ENCODE measurements around the gene COQ9. TPM values are rescaled to one million over a fixed set of nuclear protein-coding genes. Genes with fewer than 3 reads are reported as not detected.
"Not testable (repeated sequence)": the region's sequence is repeated elsewhere in the genome, so short reads cannot be mapped to it uniquely, and the experiment has no call there.

The COQ9 gene
- total RNA-seq, 1 donor from 2014 or later, result 56.7 TPM

DNA sequence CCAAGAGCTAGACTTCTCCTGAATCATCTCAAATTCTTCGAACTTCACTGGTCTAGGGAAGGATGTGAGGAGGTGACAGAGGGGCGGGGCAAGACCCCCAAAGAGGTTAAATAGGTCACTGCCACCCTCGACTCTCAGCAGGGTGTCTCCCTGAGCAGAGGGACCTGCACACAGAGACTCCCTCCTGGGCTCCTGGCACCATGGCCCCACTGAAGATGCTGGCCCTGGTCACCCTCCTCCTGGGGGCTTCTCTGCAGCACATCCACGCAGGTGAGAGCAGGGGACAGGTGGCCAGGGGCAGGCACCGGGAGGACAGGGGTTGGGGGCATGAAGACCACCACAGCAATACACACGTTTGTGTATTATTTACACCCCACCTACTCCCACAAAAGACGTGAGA, 33.5 kb upstream of the COQ9 start:
- Mint-ChIP-seq H3K4me1 (peaks cover 13% of the 10 kb centered on the region), H3K27me3 (no peaks in the 10 kb centered on the region), H3K27ac (no peak overlapping the region), H3K36me3 (ENCODE audit: low read depth) (no peaks in the 10 kb centered on the region), H3K4me3 (no peak overlapping the region), H3K9me3 (no peaks in the 10 kb centered on the region)
- intact Hi-C loops (cut with micrococcal nuclease), result no loop called here
- no peak for DNase-seq

DNA sequence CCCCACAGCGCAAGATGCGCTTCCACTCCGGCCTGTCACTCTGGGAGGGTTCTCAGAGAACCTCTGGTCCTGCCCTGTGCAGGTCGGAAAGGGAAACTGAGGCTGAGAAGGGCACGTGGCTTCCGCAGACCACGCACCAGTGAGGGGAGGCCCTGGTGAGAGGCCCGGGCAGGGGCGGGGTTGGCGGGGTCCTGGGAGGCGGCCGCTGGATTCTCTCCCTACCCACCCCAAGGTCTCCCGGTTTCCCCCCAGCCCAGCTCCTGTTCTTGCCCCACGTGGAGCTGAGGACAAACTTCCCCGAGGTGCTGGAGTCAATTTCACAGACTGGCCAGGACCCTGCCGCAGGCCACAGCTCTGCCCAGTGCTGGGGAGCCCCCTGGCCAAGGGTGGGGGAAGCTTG, 31.2 kb upstream of the COQ9 start:
- no peak overlapping the region for H3K4me3 Mint-ChIP-seq
- H3K9me3 Mint-ChIP-seq, result no peaks in the 10 kb centered on the region
- no peak for DNase-seq
- H3K27me3 Mint-ChIP-seq, result peaks cover 2% of the 10 kb centered on the region
- intact Hi-C loops (cut with micrococcal nuclease), result loop anchor here (5.0 kb wide), 2 partner anchors 39 to 169 kb away; partner anchors contain the start of gene ARL2BP
- no peaks in the 10 kb centered on the region for H3K36me3 Mint-ChIP-seq (ENCODE audit: low read depth)
- H3K27ac Mint-ChIP-seq, result no peak overlapping the region
- peaks cover 15% of the 10 kb centered on the region for H3K4me1 Mint-ChIP-seq

DNA sequence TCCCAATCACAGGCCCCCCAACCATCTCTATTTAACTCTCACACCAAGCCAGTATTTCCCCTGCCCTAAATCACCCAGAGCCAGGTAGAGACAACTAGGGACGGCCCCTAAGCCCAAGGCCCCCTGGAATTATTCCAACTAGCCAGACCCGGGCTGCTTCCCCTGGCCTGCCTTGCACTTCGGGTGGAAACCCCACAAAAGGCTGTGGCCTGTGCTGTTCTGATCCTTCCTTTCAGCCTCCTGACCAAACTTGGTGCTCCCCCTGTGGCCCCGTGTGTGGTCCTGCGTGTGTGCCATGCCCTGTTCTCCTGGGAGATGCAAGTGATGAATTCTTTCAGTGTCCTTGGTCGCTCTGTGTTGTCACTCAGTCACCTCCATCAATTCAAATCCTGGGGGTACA, 27.8 kb upstream of the COQ9 start:
- Mint-ChIP-seq H3K36me3 (ENCODE audit: low read depth) (no peaks in the 10 kb centered on the region), H3K27ac (no peak overlapping the region), H3K4me1 (peaks cover 15% of the 10 kb centered on the region), H3K4me3 (no peak overlapping the region), H3K9me3 (no peaks in the 10 kb centered on the region), H3K27me3 (peaks cover 2% of the 10 kb centered on the region)
- intact Hi-C loops (cut with micrococcal nuclease), result loop anchor here (1.0 to 5.0 kb wide), 4 partner anchors 27 to 172 kb away; partner anchors contain the start of genes ARL2BP, CIAPIN1 and COQ9
- no peak for DNase-seq

DNA sequence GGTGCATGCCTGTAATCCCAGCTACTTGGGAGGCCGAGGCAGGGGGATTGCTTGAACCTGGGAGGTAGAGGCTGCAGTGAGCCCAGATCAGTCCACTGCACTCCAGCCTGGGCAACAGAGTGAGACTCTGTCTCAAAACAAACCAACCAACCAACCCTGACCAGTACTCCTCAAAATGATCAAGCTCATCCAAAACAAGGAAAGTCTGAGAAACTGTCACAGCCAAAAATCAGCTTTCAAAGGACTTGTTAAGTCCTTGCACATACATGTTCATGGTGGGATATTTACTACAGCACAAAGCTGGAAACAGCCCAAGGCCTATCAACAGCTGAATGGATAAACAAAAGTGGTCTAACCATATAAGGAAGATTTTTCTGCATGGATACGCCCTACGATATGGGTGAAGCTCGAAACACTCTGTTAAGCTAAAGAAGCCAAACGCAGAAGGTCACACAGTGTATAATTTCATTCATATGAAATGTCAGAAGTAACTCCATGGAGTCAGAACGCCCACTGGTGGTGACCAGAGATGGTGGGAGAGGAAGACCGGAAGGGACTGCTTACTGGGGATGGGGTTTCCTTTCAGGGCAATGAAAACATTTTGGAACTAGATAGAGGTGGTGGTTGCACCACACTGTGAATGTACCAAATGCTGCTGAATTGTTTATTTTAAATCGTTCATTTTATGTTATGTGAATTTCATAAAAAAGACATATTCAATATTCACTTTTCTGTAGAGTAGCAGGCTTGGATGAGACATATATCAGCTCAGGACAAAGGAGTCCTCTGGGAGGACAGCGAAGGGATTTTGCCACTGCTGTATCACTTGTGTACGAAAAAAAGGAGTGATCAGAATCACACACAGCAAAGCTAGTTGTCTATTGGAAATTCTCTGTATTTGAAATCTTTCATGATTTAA, 25.0 kb upstream of the COQ9 start:
- Mint-ChIP-seq H3K36me3 (ENCODE audit: low read depth) (peaks cover under 1% of the 10 kb centered on the region), H3K27me3 (peaks cover 2% of the 10 kb centered on the region), H3K4me1 (peaks cover 8% of the 10 kb centered on the region), H3K27ac (no peak overlapping the region), H3K9me3 (no peaks in the 10 kb centered on the region), H3K4me3 (no peak overlapping the region)
- no peak for DNase-seq
- intact Hi-C loops (cut with micrococcal nuclease), result no loop called here

DNA sequence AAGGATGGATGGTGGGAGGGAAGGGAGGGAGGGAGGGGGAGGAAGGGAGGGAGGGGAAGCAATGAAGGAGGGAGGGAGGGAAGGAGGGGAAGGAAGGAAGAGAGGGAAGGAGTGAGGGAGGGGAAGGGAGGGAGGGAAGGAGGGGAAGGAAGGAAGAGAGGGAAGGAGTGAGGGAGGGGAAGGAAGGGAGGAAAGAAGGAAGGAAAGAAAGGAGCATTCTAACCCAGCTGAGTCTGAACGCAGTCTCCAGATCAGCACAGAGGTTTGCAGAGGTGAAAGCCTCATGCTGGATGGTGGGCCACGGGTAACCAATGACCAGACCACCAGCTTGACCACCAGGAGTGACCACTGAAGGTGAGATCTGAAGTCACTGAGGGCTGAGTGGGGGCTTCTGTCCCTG, 24.1 kb upstream of the COQ9 start:
- no peak for DNase-seq
- intact Hi-C loops (cut with micrococcal nuclease), result no loop called here
- Mint-ChIP-seq H3K27me3 (peaks cover 2% of the 10 kb centered on the region), H3K4me1 (peaks cover 5% of the 10 kb centered on the region), H3K27ac (no peak overlapping the region), H3K36me3 (ENCODE audit: low read depth) (peaks cover 8% of the 10 kb centered on the region), H3K4me3 (no peak overlapping the region), H3K9me3 (no peaks in the 10 kb centered on the region)

DNA sequence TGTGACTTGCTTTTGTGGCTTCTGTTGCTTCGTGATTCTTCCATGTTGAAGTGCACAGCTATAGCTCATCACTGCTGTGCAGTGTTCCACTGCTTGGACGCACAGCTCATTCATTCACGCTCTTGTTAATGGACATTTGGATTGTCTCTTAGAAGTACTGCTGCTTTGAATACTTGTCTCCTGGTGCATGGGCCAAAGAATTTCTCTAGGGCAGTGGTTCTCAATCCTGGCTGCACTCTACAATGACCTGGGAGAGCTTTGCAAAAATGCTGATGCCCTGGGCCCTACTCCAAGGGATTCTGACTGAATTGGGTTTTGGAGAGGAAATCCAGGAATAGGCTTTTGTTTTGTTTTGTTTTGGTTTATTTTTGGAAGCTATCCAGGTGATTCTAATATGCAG, 22.7 kb upstream of the COQ9 start:
- DNase-seq, result no peak
- no peak overlapping the region for H3K4me3 Mint-ChIP-seq
- intact Hi-C loops (cut with micrococcal nuclease), result no loop called here

DNA sequence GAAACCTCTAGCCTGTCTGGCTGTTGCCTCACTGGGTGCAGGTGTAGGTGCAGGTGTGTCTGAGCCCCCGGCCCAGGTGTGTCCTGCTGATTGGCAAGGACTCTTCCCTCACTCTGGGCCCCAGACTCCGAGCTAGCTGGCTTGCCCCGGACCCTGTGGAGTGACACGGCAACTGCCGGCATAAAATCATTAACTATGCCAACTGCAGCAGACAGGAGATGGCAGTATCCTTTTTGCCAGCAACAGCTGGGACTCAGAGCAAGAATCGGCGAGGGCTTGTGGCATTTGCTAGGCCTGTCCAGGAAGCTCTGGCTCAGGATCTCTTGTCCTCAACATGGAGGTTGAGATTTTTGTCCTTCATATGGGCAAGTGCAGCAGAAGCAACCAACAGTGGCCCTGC, 20.9 kb upstream of the COQ9 start:
- DNase-seq, result no peak
- peaks cover 34% of the 10 kb centered on the region for H3K36me3 Mint-ChIP-seq (ENCODE audit: low read depth)
- intact Hi-C loops (cut with micrococcal nuclease), result no loop called here
- no peak overlapping the region for H3K4me3 Mint-ChIP-seq
- H3K27ac Mint-ChIP-seq, result no peak overlapping the region
- H3K27me3 Mint-ChIP-seq, result no peaks in the 10 kb centered on the region
- no peaks in the 10 kb centered on the region for H3K9me3 Mint-ChIP-seq
- no peaks in the 10 kb centered on the region for H3K4me1 Mint-ChIP-seq

More for the DNA sequence above, 22.7 kb upstream of the COQ9 start:
- H3K36me3 Mint-ChIP-seq (ENCODE audit: low read depth), result peaks cover 18% of the 10 kb centered on the region
- no peaks in the 10 kb centered on the region for H3K4me1 Mint-ChIP-seq
- no peak overlapping the region for H3K27ac Mint-ChIP-seq
- peaks cover 2% of the 10 kb centered on the region for H3K27me3 Mint-ChIP-seq
- H3K9me3 Mint-ChIP-seq, result no peaks in the 10 kb centered on the region

DNA sequence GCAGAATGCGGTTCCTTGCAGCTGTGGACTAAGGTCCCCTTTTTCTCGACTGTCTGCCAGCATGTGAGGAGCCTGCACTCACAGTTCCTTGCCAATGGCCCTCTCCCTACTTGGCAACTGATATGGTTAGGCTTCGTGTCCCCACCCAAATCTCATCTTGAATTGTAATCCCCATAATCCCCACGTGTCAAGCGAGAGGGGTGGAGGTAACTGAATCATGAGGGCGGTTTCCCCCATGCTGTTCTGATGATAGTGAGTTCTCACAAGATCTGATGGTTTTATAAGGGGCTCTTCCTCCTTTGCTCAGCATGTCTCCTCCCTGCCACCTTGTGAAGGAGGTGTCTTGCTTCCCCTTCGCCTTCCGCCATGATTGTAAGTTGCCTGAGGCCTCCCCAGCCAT, 20.0 kb upstream of the COQ9 start:
- DNase-seq, result no peak
- no peaks in the 10 kb centered on the region for H3K4me1 Mint-ChIP-seq
- no peaks in the 10 kb centered on the region for H3K27me3 Mint-ChIP-seq
- no peak overlapping the region for H3K4me3 Mint-ChIP-seq
- H3K9me3 Mint-ChIP-seq, result no peaks in the 10 kb centered on the region
- intact Hi-C loops (cut with micrococcal nuclease), result no loop called here
- H3K27ac Mint-ChIP-seq, result no peak overlapping the region
- peaks cover 38% of the 10 kb centered on the region for H3K36me3 Mint-ChIP-seq (ENCODE audit: low read depth)

DNA sequence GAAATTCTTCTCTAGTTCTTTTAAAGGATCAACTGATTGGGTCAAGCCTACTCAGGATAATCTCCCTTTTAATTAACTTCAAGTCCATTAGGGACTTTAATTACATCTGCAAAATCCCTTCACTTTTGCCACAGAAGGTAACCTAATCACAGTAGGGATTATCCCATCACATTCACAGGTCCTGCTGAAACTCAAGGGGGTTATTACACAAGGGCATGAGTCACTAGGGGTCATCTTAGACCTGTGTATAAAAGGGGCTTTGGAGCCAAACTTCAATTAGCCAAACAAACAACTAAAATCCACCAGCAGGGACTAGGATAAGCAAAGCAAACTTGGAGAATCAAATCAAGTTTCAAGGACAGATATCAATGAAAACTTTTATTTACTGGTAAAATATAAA, 19.5 kb upstream of the COQ9 start:
- Mint-ChIP-seq H3K9me3 (no peaks in the 10 kb centered on the region), H3K27ac (no peak overlapping the region), H3K36me3 (ENCODE audit: low read depth) (peaks cover 43% of the 10 kb centered on the region), H3K4me3 (no peak overlapping the region), H3K27me3 (no peaks in the 10 kb centered on the region), H3K4me1 (no peaks in the 10 kb centered on the region)
- intact Hi-C loops (cut with micrococcal nuclease), result no loop called here
- no peak for DNase-seq

DNA sequence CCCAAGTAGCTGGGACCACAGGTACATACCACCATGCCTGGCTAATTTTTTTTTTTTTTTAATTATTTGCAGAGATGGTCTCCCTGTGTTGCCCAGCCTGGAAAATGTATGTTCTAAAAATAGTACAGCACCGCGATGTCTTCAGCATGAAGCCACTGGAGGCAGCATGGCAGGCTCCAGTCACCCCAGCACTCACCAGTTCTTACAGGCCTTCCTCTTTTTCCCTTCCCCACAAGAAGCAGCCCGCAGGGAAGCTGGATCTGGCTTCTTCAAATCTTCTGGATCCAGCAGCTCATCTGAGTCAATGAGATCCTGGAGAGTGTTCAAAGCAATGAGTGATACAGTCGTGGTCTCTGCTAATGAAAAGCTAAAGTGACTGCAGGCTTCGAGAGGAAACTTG, 16.3 kb upstream of the COQ9 start:
- Mint-ChIP-seq H3K9me3 (no peaks in the 10 kb centered on the region), H3K36me3 (ENCODE audit: low read depth) (peaks cover 67% of the 10 kb centered on the region), H3K4me1 (no peaks in the 10 kb centered on the region), H3K27ac (no peak overlapping the region), H3K4me3 (no peak overlapping the region), H3K27me3 (no peaks in the 10 kb centered on the region)
- intact Hi-C loops (cut with micrococcal nuclease), result no loop called here
- no peak for DNase-seq

DNA sequence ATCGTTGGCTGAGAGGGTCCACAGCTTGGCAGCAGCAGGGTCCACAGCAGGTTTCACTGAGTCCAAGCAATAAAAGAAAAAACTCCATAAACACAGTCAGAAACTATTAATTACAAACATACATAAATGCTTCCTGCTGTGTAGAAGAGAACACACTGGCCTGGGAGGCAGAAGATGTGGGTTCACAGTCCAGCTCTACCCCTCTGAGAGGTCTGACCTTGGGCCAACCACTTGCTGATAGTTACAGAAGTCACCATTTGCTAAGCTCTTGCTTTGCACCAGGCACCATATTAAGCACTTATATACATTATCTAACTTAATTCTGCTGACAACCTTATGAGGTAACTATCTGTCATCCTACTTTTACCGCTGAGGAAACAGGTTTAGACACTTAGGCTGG, 14.8 kb upstream of the COQ9 start:
- intact Hi-C loops (cut with micrococcal nuclease), result no loop called here
- Mint-ChIP-seq H3K9me3 (no peaks in the 10 kb centered on the region), H3K4me1 (no peaks in the 10 kb centered on the region), H3K27me3 (no peaks in the 10 kb centered on the region), H3K27ac (no peak overlapping the region), H3K36me3 (ENCODE audit: low read depth) (peaks cover 69% of the 10 kb centered on the region), H3K4me3 (no peak overlapping the region)
- DNase-seq, result no peak

DNA sequence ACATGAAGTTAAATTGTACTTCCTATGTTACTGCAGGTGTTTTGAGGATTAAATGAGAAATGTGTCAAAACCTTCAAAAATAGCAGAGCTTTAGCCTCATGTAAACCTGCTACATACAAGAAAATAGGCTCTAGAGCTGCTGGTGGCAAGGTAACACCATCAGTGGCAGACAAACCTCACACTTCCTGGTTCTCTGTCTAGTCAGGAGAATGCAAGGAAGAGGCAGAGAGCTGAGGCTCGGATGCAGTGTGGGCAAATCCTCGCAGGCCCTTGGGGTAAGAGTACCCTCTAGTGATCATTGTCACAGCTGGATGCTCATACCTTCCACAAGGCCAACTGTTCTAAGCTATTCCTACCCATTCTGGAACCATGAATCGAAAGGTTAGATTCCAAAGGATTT, 14.3 kb upstream of the COQ9 start:
- H3K9me3 Mint-ChIP-seq, result no peaks in the 10 kb centered on the region
- DNase-seq, result no peak
- H3K36me3 Mint-ChIP-seq (ENCODE audit: low read depth), result peaks cover 65% of the 10 kb centered on the region
- H3K27me3 Mint-ChIP-seq, result no peaks in the 10 kb centered on the region
- H3K4me1 Mint-ChIP-seq, result no peaks in the 10 kb centered on the region
- intact Hi-C loops (cut with micrococcal nuclease), result no loop called here
- H3K4me3 Mint-ChIP-seq, result no peak overlapping the region
- H3K27ac Mint-ChIP-seq, result no peak overlapping the region

DNA sequence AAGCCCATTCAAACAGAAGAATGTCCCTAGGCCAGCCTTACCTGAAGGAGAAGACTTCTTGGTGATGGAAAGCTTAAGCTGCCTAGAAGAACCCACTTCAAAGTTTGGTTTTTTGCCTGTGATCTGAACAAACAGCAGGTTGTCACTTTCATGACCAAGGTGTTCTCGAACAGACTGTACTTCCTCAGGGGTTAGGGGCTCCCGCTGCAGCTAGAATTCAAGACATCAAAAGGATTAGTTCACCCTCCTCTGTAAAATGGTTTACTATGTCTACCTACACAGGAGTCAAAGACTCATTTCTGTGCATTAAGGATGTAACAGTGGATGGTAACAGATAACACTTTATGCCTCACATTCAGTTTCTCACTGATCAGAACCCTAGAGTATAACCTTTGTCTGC, 13.3 kb upstream of the COQ9 start:
- intact Hi-C loops (cut with micrococcal nuclease), result no loop called here
- Mint-ChIP-seq H3K27me3 (no peaks in the 10 kb centered on the region), H3K27ac (no peak overlapping the region), H3K9me3 (no peaks in the 10 kb centered on the region), H3K4me1 (no peaks in the 10 kb centered on the region), H3K4me3 (no peak overlapping the region), H3K36me3 (ENCODE audit: low read depth) (peaks cover 66% of the 10 kb centered on the region)
- no peak for DNase-seq

DNA sequence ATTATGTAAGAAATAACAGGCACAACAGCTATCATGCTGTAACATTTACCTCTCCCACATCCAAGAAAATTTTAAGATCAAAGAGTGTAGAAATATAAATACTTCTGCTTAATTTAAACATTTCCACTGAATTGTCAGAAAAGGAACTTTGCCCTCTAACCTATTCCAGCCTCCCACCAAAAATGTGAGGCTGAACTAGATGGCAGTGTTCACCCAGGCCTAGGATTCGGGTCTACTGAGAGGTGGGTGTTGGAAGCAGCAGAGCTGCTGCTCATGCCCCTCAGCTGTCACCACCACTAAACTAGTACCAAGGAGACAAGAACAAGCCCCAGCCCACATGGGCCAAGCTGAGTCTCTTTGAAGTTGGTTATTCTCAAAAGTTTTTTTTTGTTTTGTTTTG, 11.4 kb upstream of the COQ9 start:
- intact Hi-C loops (cut with micrococcal nuclease), result no loop called here
- H3K36me3 Mint-ChIP-seq (ENCODE audit: low read depth), result peaks cover 72% of the 10 kb centered on the region
- H3K27ac Mint-ChIP-seq, result peak overlapping the region; percentile 8
- H3K9me3 Mint-ChIP-seq, result peaks cover 5% of the 10 kb centered on the region
- DNase-seq, result no peak
- H3K4me3 Mint-ChIP-seq, result no peak overlapping the region
- H3K4me1 Mint-ChIP-seq, result no peaks in the 10 kb centered on the region
- H3K27me3 Mint-ChIP-seq, result no peaks in the 10 kb centered on the region

DNA sequence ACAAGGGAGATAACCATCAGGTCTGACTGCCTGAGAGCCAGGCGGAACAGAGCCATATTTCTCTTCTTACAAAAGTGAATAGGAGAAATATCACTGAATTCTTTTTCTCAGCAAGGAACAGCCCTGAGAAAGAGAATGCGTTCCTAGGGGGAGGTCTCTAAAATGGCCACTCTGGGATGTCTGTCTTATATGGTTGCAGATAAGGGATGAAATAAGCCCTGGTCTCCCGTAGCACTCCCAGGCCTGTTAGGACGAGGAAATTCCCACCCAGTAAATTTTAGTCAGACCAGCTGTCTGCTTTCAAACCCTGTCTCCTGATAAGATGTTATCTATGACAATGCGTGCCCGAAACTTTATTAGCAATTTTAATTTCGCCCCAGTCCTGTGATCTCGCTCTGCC, 7.3 kb upstream of the COQ9 start:
- H3K27me3 Mint-ChIP-seq; DNase-seq; H3K4me1 Mint-ChIP-seq; intact Hi-C loops (cut with micrococcal nuclease); H3K4me3 Mint-ChIP-seq; H3K27ac Mint-ChIP-seq; H3K9me3 Mint-ChIP-seq: not testable (repeated sequence)
- peaks cover 61% of the 10 kb centered on the region for H3K36me3 Mint-ChIP-seq (ENCODE audit: low read depth)
